CD4-positive, alpha-beta T cell treated with Interleukin-4 for 1 hour (primary cell): Measurements from ENCODE around the gene EEF1AKMT3.
"Not testable (repeated sequence)": the region's sequence is repeated elsewhere in the genome, so short reads cannot be mapped to it uniquely, and the experiment has no call there.

Experiments
- DNase-seq, 2 donors: peaks; one replicate each; pipeline ENCODE4 v3.0.0-alpha.2; 2020 to 2022

Gene EEF1AKMT3

GRCh38 chr12:57795354-57795753 is 22.9 kb downstream of the EEF1AKMT3 start:
- DNase-seq = no peak

GRCh38 chr12:57796996-57797395 is 24.6 kb downstream of the EEF1AKMT3 start:
- DNase-seq = no peak

GRCh38 chr12:57797933-57798332 is 25.5 kb downstream of the EEF1AKMT3 start:
- no peak for DNase-seq

GRCh38 chr12:57800965-57801364 is 28.6 kb downstream of the EEF1AKMT3 start:
- no peak for DNase-seq

GRCh38 chr12:57802607-57803006 is 30.2 kb downstream of the EEF1AKMT3 start:
- no peak for DNase-seq

GRCh38 chr12:57803319-57803893 is 31.0 kb downstream of the EEF1AKMT3 start:
- DNase-seq = peak; percentile 17 to 39

- no peak for DNase-seq
Observed at GRCh38 chr12:57806677-57807076, 34.3 kb downstream of the EEF1AKMT3 start.

- DNase-seq = no peak
Observed at GRCh38 chr12:57807285-57807684, 34.9 kb downstream of the EEF1AKMT3 start.

- no peak for DNase-seq
Observed at GRCh38 chr12:57808351-57808750, 35.9 kb downstream of the EEF1AKMT3 start.

GRCh38 chr12:57809425-57809824 is 37.0 kb downstream of the EEF1AKMT3 start:
- DNase-seq = no peak

- no peak for DNase-seq
Observed at GRCh38 chr12:57810450-57810849, 38.0 kb downstream of the EEF1AKMT3 start.

GRCh38 chr12:57811028-57811755 is 38.8 kb downstream of the EEF1AKMT3 start:
- DNase-seq = no peak

GRCh38 chr12:57813111-57813970 is 40.9 kb downstream of the EEF1AKMT3 start:
- no peak for DNase-seq

GRCh38 chr12:57813971-57814772 is 41.8 kb downstream of the EEF1AKMT3 start:
- no peak for DNase-seq

- no peak for DNase-seq
Observed at GRCh38 chr12:57815177-57816000, 43.0 kb downstream of the EEF1AKMT3 start.

- DNase-seq = no peak
Observed at GRCh38 chr12:57816001-57816854, 43.8 kb downstream of the EEF1AKMT3 start.

- DNase-seq = no peak
Observed at GRCh38 chr12:57816855-57817151, 44.4 kb downstream of the EEF1AKMT3 start.

GRCh38 chr12:57817261-57817989 is 45.0 kb downstream of the EEF1AKMT3 start:
- DNase-seq = no peak

- not testable (repeated sequence) for DNase-seq
Observed at GRCh38 chr12:57817990-57818331, 45.5 kb downstream of the EEF1AKMT3 start.

GRCh38 chr12:57820119-57820518 is 47.7 kb downstream of the EEF1AKMT3 start:
- DNase-seq = not testable (repeated sequence)

GRCh38 chr12:57821015-57821414 is 48.6 kb downstream of the EEF1AKMT3 start:
- DNase-seq = not testable (repeated sequence)
